ENCODE data around the gene KLHL17. TPM values are rescaled to one million over a fixed set of nuclear protein-coding genes. Genes with fewer than 3 reads are reported as not detected.
"Not testable (repeated sequence)": the region's sequence is repeated elsewhere in the genome, so short reads cannot be mapped to it uniquely, and the experiment has no call there.

KLHL17 gene
- polyA plus RNA-seq, 1 donor from 2014 or later: 1.3 TPM

GRCh38 chr1:981491-981954 is 21.1 kb downstream of the KLHL17 start:
- peaks cover 16% of the 10 kb centered on the region for H3K27me3 Mint-ChIP-seq
- no peaks in the 10 kb centered on the region for H3K4me1 Mint-ChIP-seq
- H3K4me3 Mint-ChIP-seq: no peak overlapping the region
- H3K9me3 Mint-ChIP-seq: no peaks in the 10 kb centered on the region
- no peaks in the 10 kb centered on the region for H3K36me3 Mint-ChIP-seq
- no peak overlapping the region for H3K27ac Mint-ChIP-seq

- Mint-ChIP-seq H3K4me3 (no peak within 1 kb of the TSS), H3K27ac (no peak within 1 kb of the TSS), H3K9me3 (no peaks in the 10 kb centered on the region), H3K4me1 (no peaks in the 10 kb centered on the region), H3K36me3 (no peaks in the 10 kb centered on the region), H3K27me3 (peaks cover 17% of the 10 kb centered on the region)
Observed at GRCh38 chr1:981955-982558, 21.7 kb downstream of the KLHL17 start, which contains the start of gene PERM1. PERM1 (minus strand) TSS chr1:982093; CDS start chr1:981029, 1,064 bp downstream.

GRCh38 chr1:982765-983436 is 22.5 kb downstream of the KLHL17 start:
- no peak overlapping the region for H3K27ac Mint-ChIP-seq

GRCh38 chr1:983798-984475 is 23.6 kb downstream of the KLHL17 start:
- H3K27ac Mint-ChIP-seq: no peak overlapping the region
- no peaks in the 10 kb centered on the region for H3K4me1 Mint-ChIP-seq
- peaks cover 2% of the 10 kb centered on the region for H3K36me3 Mint-ChIP-seq
- H3K4me3 Mint-ChIP-seq: no peak overlapping the region
- peaks cover 22% of the 10 kb centered on the region for H3K27me3 Mint-ChIP-seq
- H3K9me3 Mint-ChIP-seq: no peaks in the 10 kb centered on the region

More at GRCh38 chr1:982765-983436, 22.5 kb downstream of the KLHL17 start:
- H3K36me3 Mint-ChIP-seq: no peaks in the 10 kb centered on the region
- no peaks in the 10 kb centered on the region for H3K9me3 Mint-ChIP-seq
- H3K27me3 Mint-ChIP-seq: peaks cover 17% of the 10 kb centered on the region
- H3K4me1 Mint-ChIP-seq: no peaks in the 10 kb centered on the region
- no peak overlapping the region for H3K4me3 Mint-ChIP-seq

GRCh38 chr1:984476-984814 is 24.1 kb downstream of the KLHL17 start:
- Mint-ChIP-seq H3K36me3 (peaks cover 2% of the 10 kb centered on the region), H3K27ac (no peak overlapping the region), H3K4me1 (peaks cover 0 to under 1% (median 0%) of the 10 kb centered on the region in 3 donors), H3K9me3 (no peaks in the 10 kb centered on the region), H3K27me3 (peaks cover 24% of the 10 kb centered on the region), H3K4me3 (no peak overlapping the region)

GRCh38 chr1:985126-985525 is 24.7 kb downstream of the KLHL17 start:
- Mint-ChIP-seq H3K9me3 (no peaks in the 10 kb centered on the region), H3K27ac (no peak overlapping the region), H3K4me1 (peaks cover 0 to 4% (median 0%) of the 10 kb centered on the region in 3 donors), H3K4me3 (peak overlapping the region in 1 of 4 donors; percentile 17), H3K27me3 (peaks cover 27% of the 10 kb centered on the region), H3K36me3 (peaks cover 2% of the 10 kb centered on the region)

- Mint-ChIP-seq H3K27me3 (peaks cover 43% of the 10 kb centered on the region), H3K27ac (peak overlapping the region in 1 of 3 donors; percentile 3)
- H3K4me1 Mint-ChIP-seq, H3K4me3 Mint-ChIP-seq, H3K36me3 Mint-ChIP-seq, H3K9me3 Mint-ChIP-seq: not testable (repeated sequence)
Observed at GRCh38 chr1:988061-988460, 27.7 kb downstream of the KLHL17 start.

GRCh38 chr1:991275-991674 is 30.9 kb downstream of the KLHL17 start:
- not testable (repeated sequence) for H3K4me1 Mint-ChIP-seq, H3K36me3 Mint-ChIP-seq
- Mint-ChIP-seq H3K4me3 (peak overlapping the region in 1 of 4 donors; percentile 2), H3K9me3 (peaks cover 2 to 12% (median 4%) of the 10 kb centered on the region in 3 donors), H3K27me3 (peaks cover 47% of the 10 kb centered on the region), H3K27ac (peak overlapping the region in 2 of 3 donors; percentile 18 to 59)

GRCh38 chr1:991895-992294 is 31.5 kb downstream of the KLHL17 start:
- H3K36me3 Mint-ChIP-seq: peaks cover 2% of the 10 kb centered on the region
- H3K4me3 Mint-ChIP-seq: no peak overlapping the region
- peaks cover 45% of the 10 kb centered on the region for H3K27me3 Mint-ChIP-seq
- H3K4me1 Mint-ChIP-seq: peaks cover under 1 to 6% (median 4%) of the 10 kb centered on the region in 3 donors
- peaks cover 2 to 12% (median 4%) of the 10 kb centered on the region in 3 donors for H3K9me3 Mint-ChIP-seq
- no peak overlapping the region for H3K27ac Mint-ChIP-seq

- H3K27me3 Mint-ChIP-seq: peaks cover 49% of the 10 kb centered on the region
- H3K4me1 Mint-ChIP-seq: peaks cover 1 to 6% (median 4%) of the 10 kb centered on the region in 3 donors
- peaks cover 2% of the 10 kb centered on the region for H3K36me3 Mint-ChIP-seq
- H3K4me3 Mint-ChIP-seq: peak overlapping the region in 1 of 4 donors; percentile 33
- H3K9me3 Mint-ChIP-seq: peaks cover 2 to 12% (median 4%) of the 10 kb centered on the region in 3 donors
- H3K27ac Mint-ChIP-seq: no peak overlapping the region
Observed at GRCh38 chr1:992362-992761, 32.0 kb downstream of the KLHL17 start.

GRCh38 chr1:993379-993995 is 33.1 kb downstream of the KLHL17 start:
- Mint-ChIP-seq H3K36me3 (peaks cover 2% of the 10 kb centered on the region), H3K27ac (peak overlapping the region in 1 of 3 donors; percentile 67), H3K4me3 (no peak overlapping the region), H3K4me1 (peaks cover 1 to 6% (median 4%) of the 10 kb centered on the region in 3 donors), H3K27me3 (peaks cover 51% of the 10 kb centered on the region), H3K9me3 (peaks cover 2 to 12% (median 4%) of the 10 kb centered on the region in 3 donors)

GRCh38 chr1:994546-994945 is 34.2 kb downstream of the KLHL17 start:
- not testable (repeated sequence) for H3K36me3 Mint-ChIP-seq, H3K4me1 Mint-ChIP-seq
- H3K4me3 Mint-ChIP-seq: peak overlapping the region in 1 of 4 donors; percentile 35
- H3K9me3 Mint-ChIP-seq: peaks cover 2 to 12% (median 4%) of the 10 kb centered on the region in 3 donors
- peak overlapping the region in 1 of 3 donors; percentile 74 for H3K27ac Mint-ChIP-seq
- H3K27me3 Mint-ChIP-seq: peaks cover 45% of the 10 kb centered on the region

GRCh38 chr1:995665-996633 is 35.6 kb downstream of the KLHL17 start:
- Mint-ChIP-seq H3K36me3 (no peaks in the 10 kb centered on the region), H3K4me1 (peaks cover 0 to 8% (median 1%) of the 10 kb centered on the region in 3 donors), H3K27me3 (peaks cover 39% of the 10 kb centered on the region), H3K9me3 (peaks cover 2 to 12% (median 4%) of the 10 kb centered on the region in 3 donors), H3K27ac (peak overlapping the region in 1 of 3 donors; percentile 74), H3K4me3 (peak overlapping the region in 1 of 4 donors; percentile 35)
